Right atrium auricular region (tissue), 2 donors: ENCODE data around the gene KLHDC4. TPM values are rescaled to one million over a fixed set of nuclear protein-coding genes. Genes with fewer than 3 reads are reported as not detected.
A peak's percentile ranks its signal among the peaks of the same experiment; 100 is the strongest.

Experiments
- DNase-seq: peaks from one replicate; pipeline ENCODE4 v3.0.0-alpha.2; 2019; ENCODE audit warnings: low spot score
- H3K27ac ChIP-seq, 2 donors: fragments of 200-600 bp; sonication (generic); 1 replicate in 1 of 2; 2 replicates in 1 of 2; pipeline ENCODE4 v1.5.1; 2016 to 2019
- H3K27me3 ChIP-seq, 2 donors: fragments of 200-600 bp; sonication (generic); one replicate each; pipeline versions ENCODE4 v1.5.1 to v1.6.0; 2017 to 2019
- H3K36me3 ChIP-seq: fragments of 200-600 bp; sonication (generic); one replicate; pipeline ENCODE4 v1.5.1; 2016
- H3K4me1 ChIP-seq, 2 donors: fragments of 200-600 bp; sonication (generic); one replicate each; pipeline versions ENCODE4 v1.5.1 to v1.6.0; 2017 to 2019
- H3K4me3 ChIP-seq, 2 donors: fragments of 200-600 bp; sonication (generic); 1 replicate in 1 of 2; 2 replicates in 1 of 2; pipeline ENCODE4 v1.5.1; 2017 to 2019; ENCODE audit warnings: mild to moderate bottlenecking in 1 of 2, moderate library complexity in 1 of 2
- H3K9me3 ChIP-seq, 2 donors: fragments of 200-600 bp; sonication (generic); one replicate each; pipeline ENCODE4 v1.5.1; 2019
- total RNA-seq, 2 donors: library from RNA; depleted of rRNA; stranded (reverse); fragments of >200 nt; gene quantifications; one replicate each; pipeline ENCODE4 v1.1.0, GENCODE V29; 2016
- TF ChIP-seq, protein P1 (sequence below), 2 donors: fragments of 200-600 bp; sonication (generic); IDR thresholded peaks; one replicate each; pipeline ENCODE4 v1.5.1; 2019; ENCODE audit warnings: antibody characterized with exemption in 2 of 2

Gene KLHDC4
- total RNA-seq, 2 donors from 2014 or later, result 11.8 to 12.6 TPM

DNA sequence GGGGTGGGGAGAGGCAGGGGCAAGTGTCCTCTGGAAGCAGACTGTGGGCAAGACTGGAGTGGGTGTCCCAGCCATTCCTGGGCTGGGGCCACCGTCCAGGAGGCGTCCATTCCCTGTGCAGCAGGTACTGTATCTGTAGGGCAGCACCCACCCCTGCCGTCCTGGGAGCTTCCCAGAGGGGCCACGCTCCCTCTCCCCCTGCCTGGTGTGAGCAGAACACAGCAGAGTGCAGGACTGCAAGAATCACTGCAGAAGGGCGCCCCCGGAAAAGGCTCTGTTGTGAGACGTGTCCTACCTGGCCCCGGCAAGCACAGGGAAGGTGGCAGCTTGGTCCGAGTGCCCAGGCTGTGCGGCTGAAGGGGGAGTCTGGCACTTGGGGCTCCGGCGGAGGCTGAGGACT is 70.3 kb downstream of the KLHDC4 start:
- TF ChIP-seq, protein P1, sequence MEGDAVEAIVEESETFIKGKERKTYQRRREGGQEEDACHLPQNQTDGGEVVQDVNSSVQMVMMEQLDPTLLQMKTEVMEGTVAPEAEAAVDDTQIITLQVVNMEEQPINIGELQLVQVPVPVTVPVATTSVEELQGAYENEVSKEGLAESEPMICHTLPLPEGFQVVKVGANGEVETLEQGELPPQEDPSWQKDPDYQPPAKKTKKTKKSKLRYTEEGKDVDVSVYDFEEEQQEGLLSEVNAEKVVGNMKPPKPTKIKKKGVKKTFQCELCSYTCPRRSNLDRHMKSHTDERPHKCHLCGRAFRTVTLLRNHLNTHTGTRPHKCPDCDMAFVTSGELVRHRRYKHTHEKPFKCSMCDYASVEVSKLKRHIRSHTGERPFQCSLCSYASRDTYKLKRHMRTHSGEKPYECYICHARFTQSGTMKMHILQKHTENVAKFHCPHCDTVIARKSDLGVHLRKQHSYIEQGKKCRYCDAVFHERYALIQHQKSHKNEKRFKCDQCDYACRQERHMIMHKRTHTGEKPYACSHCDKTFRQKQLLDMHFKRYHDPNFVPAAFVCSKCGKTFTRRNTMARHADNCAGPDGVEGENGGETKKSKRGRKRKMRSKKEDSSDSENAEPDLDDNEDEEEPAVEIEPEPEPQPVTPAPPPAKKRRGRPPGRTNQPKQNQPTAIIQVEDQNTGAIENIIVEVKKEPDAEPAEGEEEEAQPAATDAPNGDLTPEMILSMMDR (IDR thresholded peaks at IDR 0.05), result no peak
- H3K36me3 ChIP-seq, result no peaks in the 10 kb centered on the region

DNA sequence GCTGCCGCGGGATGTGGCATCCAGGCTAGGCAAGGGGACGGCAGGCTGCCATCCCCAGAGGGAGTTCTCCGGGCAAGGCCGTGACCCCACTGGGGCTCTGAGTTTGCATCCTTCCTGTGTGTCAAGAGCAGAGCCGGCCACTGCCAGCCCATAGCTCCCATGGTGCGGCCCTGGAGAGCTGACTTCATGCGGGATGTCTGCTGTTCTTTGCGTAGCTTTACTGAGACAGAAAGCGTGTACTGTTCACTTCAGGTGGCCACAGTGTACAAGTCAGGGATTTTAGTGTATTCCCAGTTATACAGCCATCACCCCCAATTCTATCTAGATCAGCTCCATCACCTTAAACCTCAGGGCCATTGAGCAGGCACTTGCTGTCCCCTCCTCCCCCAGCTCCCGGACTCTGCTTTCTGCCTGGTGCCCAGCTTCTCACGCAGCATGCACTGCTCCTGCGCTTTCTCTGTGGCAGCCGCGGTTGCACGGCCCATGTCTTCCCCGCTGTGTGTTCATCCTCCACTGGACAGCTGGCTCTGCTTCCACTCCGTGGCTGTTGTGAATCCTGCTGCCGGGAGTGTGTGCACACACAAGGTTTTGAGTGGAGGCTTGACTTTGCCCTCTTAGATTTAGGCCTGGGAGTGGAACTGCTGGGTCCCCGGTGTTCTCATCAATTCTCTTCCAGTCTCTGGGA is 71.2 kb downstream of the KLHDC4 start:
- TF ChIP-seq, protein P1 (IDR thresholded peaks at IDR 0.05), result no peak
- Histone ChIP-seq H3K4me3 (no peak overlapping the region), H3K36me3 (no peaks in the 10 kb centered on the region), H3K9me3 (no peaks in the 10 kb centered on the region), H3K27ac (no peak overlapping the region), H3K27me3 (no peaks in the 10 kb centered on the region), H3K4me1 (peaks cover 0 to 15% of the 10 kb centered on the region in 2 donors)
- no peak for DNase-seq

More for the DNA sequence above, 70.3 kb downstream of the KLHDC4 start:
- Histone ChIP-seq H3K27me3 (no peaks in the 10 kb centered on the region), H3K4me3 (no peak overlapping the region), H3K4me1 (peaks cover 0 to 15% of the 10 kb centered on the region in 2 donors), H3K27ac (no peak overlapping the region), H3K9me3 (no peaks in the 10 kb centered on the region)
- DNase-seq, result no peak

DNA sequence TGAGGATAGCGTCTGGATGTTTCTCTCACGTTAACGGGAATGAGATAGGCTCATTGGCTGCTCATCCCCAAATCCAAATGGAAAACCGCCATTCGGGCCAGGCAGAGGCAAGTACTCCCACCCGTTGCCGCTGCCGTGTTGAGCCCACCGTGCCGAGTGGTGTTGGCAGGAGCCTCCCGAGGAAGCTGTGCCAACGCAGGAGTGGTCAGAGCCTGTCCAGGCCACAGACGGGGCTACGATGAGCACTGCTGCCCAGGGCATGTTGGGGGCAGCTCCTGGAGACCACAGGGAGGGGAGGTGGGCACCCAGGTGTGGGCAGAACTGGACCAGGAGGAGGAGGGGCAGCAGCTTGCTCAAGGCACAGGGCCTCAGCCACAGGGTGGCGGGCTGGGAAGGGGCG is 72.0 kb downstream of the KLHDC4 start:
- Histone ChIP-seq H3K4me1 (peaks cover 0 to 15% of the 10 kb centered on the region in 2 donors), H3K9me3 (no peaks in the 10 kb centered on the region), H3K4me3 (no peak overlapping the region), H3K36me3 (no peaks in the 10 kb centered on the region), H3K27ac (no peak overlapping the region), H3K27me3 (no peaks in the 10 kb centered on the region)
- DNase-seq, result no peak
- TF ChIP-seq, protein P1 (IDR thresholded peaks at IDR 0.05), result no peak

DNA sequence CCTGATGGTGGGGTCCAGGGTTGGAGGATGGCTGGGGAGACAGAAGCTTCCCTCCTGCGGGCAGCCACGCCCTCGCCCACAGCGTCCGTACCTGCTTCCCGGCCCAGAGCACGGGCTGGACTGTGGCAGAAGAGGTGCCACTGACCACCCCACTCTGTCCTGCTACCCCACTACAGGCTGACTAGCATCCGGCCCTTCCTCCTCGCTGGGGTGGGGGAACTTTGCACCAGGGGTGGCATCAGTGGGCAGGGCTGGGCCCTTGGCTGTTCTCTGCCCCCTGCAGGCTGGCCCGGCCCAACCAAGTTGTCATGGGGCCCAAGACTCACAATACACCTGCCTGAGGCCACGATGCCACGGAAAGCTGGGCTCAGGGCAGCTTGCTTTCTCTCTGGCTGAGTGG is 73.0 kb downstream of the KLHDC4 start:
- TF ChIP-seq, protein P1 (IDR thresholded peaks at IDR 0.05), result no peak
- Histone ChIP-seq H3K27ac (no peak overlapping the region), H3K27me3 (no peaks in the 10 kb centered on the region), H3K4me1 (peaks cover 0 to 15% of the 10 kb centered on the region in 2 donors), H3K4me3 (no peak overlapping the region), H3K9me3 (no peaks in the 10 kb centered on the region), H3K36me3 (no peaks in the 10 kb centered on the region)
- DNase-seq, result no peak

DNA sequence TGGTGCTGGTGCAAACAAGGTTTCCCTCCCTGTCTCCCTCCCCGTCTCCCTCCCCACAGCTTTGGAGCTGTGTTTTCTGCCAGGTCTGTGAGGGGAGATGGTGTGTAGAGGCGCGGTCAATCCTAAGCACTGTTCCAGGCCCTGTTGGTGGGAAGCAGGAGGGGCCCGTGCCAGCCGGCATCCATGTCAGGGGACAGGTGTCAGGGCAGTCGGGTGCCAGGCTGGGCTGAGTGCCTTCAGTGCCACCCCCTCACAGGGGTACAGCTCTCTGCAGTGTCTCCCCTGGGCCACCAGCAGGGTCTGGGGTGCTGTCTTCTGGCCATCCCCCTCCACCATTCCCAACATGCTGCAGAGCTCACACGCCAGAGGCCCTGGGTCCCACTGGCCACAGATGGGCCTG is 73.6 kb downstream of the KLHDC4 start:
- H3K4me3 ChIP-seq, result peak overlapping the region in 1 of 2 donors; percentile 13
- TF ChIP-seq, protein P1 (IDR thresholded peaks at IDR 0.05), result no peak
- no peak for DNase-seq
- H3K27ac ChIP-seq, result no peak overlapping the region
- H3K4me1 ChIP-seq, result peaks cover 0 to 15% of the 10 kb centered on the region in 2 donors
- no peaks in the 10 kb centered on the region for H3K9me3 ChIP-seq
- no peaks in the 10 kb centered on the region for H3K27me3 ChIP-seq
- H3K36me3 ChIP-seq, result no peaks in the 10 kb centered on the region

DNA sequence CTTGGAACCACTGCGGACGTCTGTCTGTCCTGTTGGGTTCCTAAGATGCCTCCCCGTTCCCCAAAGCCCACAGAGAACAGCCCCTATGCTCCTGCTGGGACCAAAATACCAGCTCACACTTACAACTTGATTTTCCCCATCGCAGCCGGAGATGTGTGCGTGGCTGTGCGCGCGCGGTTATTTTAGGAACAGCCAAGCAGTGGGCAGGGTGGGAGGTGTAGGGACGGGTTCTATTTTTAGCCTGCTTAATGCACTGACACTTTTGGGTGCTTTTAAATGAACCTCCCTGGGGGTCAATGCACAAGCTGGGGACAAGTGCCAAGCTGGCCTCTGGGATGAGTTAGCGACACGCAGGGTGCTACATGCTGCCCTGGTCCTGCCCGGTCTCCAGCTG is 74.1 kb downstream of the KLHDC4 start:
- Histone ChIP-seq H3K9me3 (no peaks in the 10 kb centered on the region), H3K4me3 (peak overlapping the region in 1 of 2 donors; percentile 13), H3K27me3 (no peaks in the 10 kb centered on the region), H3K36me3 (no peaks in the 10 kb centered on the region), H3K27ac (no peak overlapping the region), H3K4me1 (peaks cover 0 to 15% of the 10 kb centered on the region in 2 donors)
- TF ChIP-seq, protein P1 (IDR thresholded peaks at IDR 0.05), result no peak
- no peak for DNase-seq
